H9 (cell line): Measurements from ENCODE around the gene RTN4R. TPM values are rescaled to one million over a fixed set of nuclear protein-coding genes. Genes with fewer than 3 reads are reported as not detected.

Source experiments
- DNase-seq: peaks from one replicate; pipeline ENCODE4 v3.0.0-alpha.2; 2017
- H2AFZ ChIP-seq: one replicate; pipeline ENCODE4 v1.6.1; 2013; ENCODE audit warnings: mild to moderate bottlenecking, low read length, control low read depth, moderate library complexity
- H2AK5ac ChIP-seq: 2 replicates; pipeline ENCODE4 v1.6.1; 2013; ENCODE audit warnings: low read length, control low read depth, mixed read lengths; ENCODE audit not compliant: insufficient read length
- H2BK120ac ChIP-seq: one replicate; pipeline ENCODE4 v1.6.1; 2013; ENCODE audit warnings: low read depth, mild to moderate bottlenecking, low read length, control low read depth, inconsistent platforms; ENCODE audit not compliant: poor library complexity, severe bottlenecking
- H2BK12ac ChIP-seq: 2 replicates; pipeline ENCODE4 v1.6.1; 2013; ENCODE audit warnings: low read length, control low read depth, mixed read lengths, low read depth; ENCODE audit not compliant: insufficient read length
- H2BK15ac ChIP-seq: 2 replicates; pipeline ENCODE4 v1.6.1; 2013; ENCODE audit warnings: low read depth, low read length, control low read depth
- H2BK20ac ChIP-seq: one replicate; pipeline ENCODE4 v1.6.1; 2013; ENCODE audit warnings: low read depth, mild to moderate bottlenecking, low read length, control low read depth, inconsistent platforms; ENCODE audit not compliant: poor library complexity, severe bottlenecking
- H2BK5ac ChIP-seq: 2 replicates; pipeline ENCODE4 v1.6.1; 2013; ENCODE audit warnings: low read length, control low read depth, mixed read lengths; ENCODE audit not compliant: insufficient read length
- H3K14ac ChIP-seq: 2 replicates; pipeline ENCODE4 v1.6.1; 2013; ENCODE audit warnings: low read length, control low read depth; ENCODE audit not compliant: insufficient read depth
- H3K18ac ChIP-seq: 2 replicates; pipeline ENCODE4 v1.6.1; 2013; ENCODE audit warnings: low read depth, mild to moderate bottlenecking, mixed read lengths, low read length, control low read depth; ENCODE audit not compliant: insufficient read length
- H3K23ac ChIP-seq: 2 replicates; pipeline ENCODE4 v1.6.1; 2013; ENCODE audit warnings: low read length, control low read depth, mixed read lengths, low read depth; ENCODE audit not compliant: insufficient read length
- H3K23me2 ChIP-seq: 2 replicates; pipeline ENCODE4 v1.6.1; 2013; ENCODE audit warnings: low read depth, mild to moderate bottlenecking, mixed read lengths, low read length, control low read depth; ENCODE audit not compliant: insufficient read length, poor library complexity, severe bottlenecking
- H3K27ac ChIP-seq: 2 replicates; pipeline ENCODE4 v1.5.1; 2013; ENCODE audit warnings: low read length, control low read depth, mixed read lengths, low read depth; ENCODE audit not compliant: insufficient read length
- H3K27me3 ChIP-seq: 2 replicates; pipeline ENCODE4 v1.6.1; 2013; ENCODE audit warnings: low read length, control low read depth, inconsistent platforms; ENCODE audit not compliant: insufficient read depth
- H3K4ac ChIP-seq: 2 replicates; pipeline ENCODE4 v1.6.1; 2013; ENCODE audit warnings: low read depth, mild to moderate bottlenecking, control low read depth, inconsistent platforms, low read length, moderate library complexity
- H3K4me1 ChIP-seq: 2 replicates; pipeline ENCODE4 v1.6.1; 2013; ENCODE audit warnings: low read length, control low read depth, inconsistent platforms; ENCODE audit not compliant: insufficient read depth
- H3K4me2 ChIP-seq: 2 replicates; pipeline ENCODE4 v1.6.1; 2013; ENCODE audit warnings: low read length, control low read depth, mixed read lengths; ENCODE audit not compliant: insufficient read length, insufficient read depth
- H3K56ac ChIP-seq: 2 replicates; pipeline ENCODE4 v1.6.1; 2013; ENCODE audit warnings: low read depth, mild to moderate bottlenecking, mixed read lengths, low read length, control low read depth; ENCODE audit not compliant: insufficient read length
- H3K79me1 ChIP-seq: 2 replicates; pipeline ENCODE4 v1.6.1; 2013; ENCODE audit warnings: low read depth, mild to moderate bottlenecking, moderate library complexity, low read length, control low read depth, inconsistent platforms; ENCODE audit not compliant: insufficient read depth, poor library complexity, severe bottlenecking
- H3K79me2 ChIP-seq: 2 replicates; pipeline ENCODE4 v1.6.1; 2013; ENCODE audit warnings: low read length, control low read depth, inconsistent platforms; ENCODE audit not compliant: insufficient read depth
- H3K9ac ChIP-seq: 2 replicates; pipeline ENCODE4 v1.6.1; 2013; ENCODE audit warnings: low read length, control low read depth, mixed read lengths; ENCODE audit not compliant: insufficient read length; ENCODE audit errors: extremely low read depth
- H3K9me3 ChIP-seq: one replicate; pipeline ENCODE4 v1.6.1; 2013; ENCODE audit warnings: low read depth, low read length, inconsistent platforms; ENCODE audit not compliant: control insufficient read depth
- H3T11ph ChIP-seq: one replicate; pipeline ENCODE4 v1.6.1; 2013; ENCODE audit warnings: mild to moderate bottlenecking, low read length, control low read depth, inconsistent platforms
- H4K20me1 ChIP-seq: one replicate; pipeline ENCODE4 v1.6.1; 2013; ENCODE audit not compliant: control insufficient read depth, insufficient read length, insufficient read depth
- H4K5ac ChIP-seq: 2 replicates; pipeline ENCODE4 v1.6.1; 2013; ENCODE audit warnings: low read depth, mild to moderate bottlenecking, mixed read lengths, low read length, control low read depth; ENCODE audit not compliant: insufficient read length
- H4K8ac ChIP-seq: replicated peaks from 2 replicates; pipeline ENCODE4 v1.6.1; 2013; ENCODE audit warnings: low read length, control low read depth, mixed read lengths, low read depth; ENCODE audit not compliant: insufficient read length
- H4K91ac ChIP-seq: 2 replicates; pipeline ENCODE4 v1.6.1; 2013; ENCODE audit warnings: low read depth, mild to moderate bottlenecking, moderate library complexity, mixed read lengths, low read length, control low read depth; ENCODE audit not compliant: insufficient read length
- H3K27ac Mint-ChIP-seq, 3 experiments: 2 replicates in 2 of 3; 3 replicates in 1 of 3; pipeline ENCODE4 v1.8.0; 2020 to 2021; ENCODE audit warnings: mixed read lengths in 3 of 3, mild to moderate bottlenecking in 1 of 3, moderate library complexity in 1 of 3
- H3K27me3 Mint-ChIP-seq: 2 replicates; pipeline ENCODE4 v1.8.0; 2021; ENCODE audit warnings: low read depth, mild to moderate bottlenecking, moderate library complexity, mixed read lengths
- H3K36me3 Mint-ChIP-seq, 3 experiments: 2 replicates in 2 of 3; 3 replicates in 1 of 3; pipeline ENCODE4 v1.8.0; 2020 to 2021; ENCODE audit warnings: low read depth in 3 of 3, mixed read lengths in 3 of 3; ENCODE audit not compliant: insufficient read depth in 1 of 3
- H3K4me1 Mint-ChIP-seq, 2 experiments: 2 replicates each; pipeline ENCODE4 v1.8.0; 2020; ENCODE audit warnings: mixed read lengths in 2 of 2
- H3K4me3 Mint-ChIP-seq, 2 experiments: 2 replicates in 1 of 2; 3 replicates in 1 of 2; pipeline ENCODE4 v1.8.0; 2020 to 2021; ENCODE audit warnings: mild to moderate bottlenecking in 2 of 2, mixed read lengths in 2 of 2, moderate library complexity in 1 of 2
- H3K9me3 Mint-ChIP-seq, 2 experiments: 2 replicates in 1 of 2; 3 replicates in 1 of 2; pipeline ENCODE4 v1.8.0; 2020; ENCODE audit warnings: mild to moderate bottlenecking in 2 of 2, mixed read lengths in 2 of 2, moderate library complexity in 1 of 2
- CTCF ChIP-seq: fragments of 200-600 bp; sonication (generic); conservative IDR thresholded peaks from 3 replicates; pipeline ENCODE4 v1.8.0; 2021; ENCODE audit warnings: antibody characterized with exemption, mild to moderate bottlenecking
- WGBS: extraction: QIAGEN DNeasy Blood & Tissue Kit; methylation state at CpG from one replicate; pipeline ENCODE4 v1.1.7; 2013; ENCODE audit warnings: missing lambda C conversion rate, low lambda C conversion rate, mixed read lengths; ENCODE audit not compliant: insufficient read length; ENCODE audit errors: extremely low coverage; 5-methylcytosine and 5-hydroxymethylcytosine counted together
- total RNA-seq: library from RNA; stranded (reverse); gene quantifications from 2 replicates; pipeline ENCODE4 v1.2.1, GENCODE V29; 2021

RTN4R gene
- total RNA-seq, 1 experiment from 2014 or later = 19.0 TPM

GRCh38 chr22:20224917-20225692 lies 43.0 kb downstream of the RTN4R start:
- no peak overlapping the region for H2BK12ac ChIP-seq
- no peak overlapping the region for H3K14ac ChIP-seq
- TF ChIP-seq CTCF = no peak
- no peak overlapping the region for H2BK5ac ChIP-seq
- no peak overlapping the region for H3K56ac ChIP-seq
- H3K79me1 ChIP-seq = no peaks in the 10 kb centered on the region
- H2AFZ ChIP-seq = no peak overlapping the region
- H3K4me3 Mint-ChIP-seq = peak overlapping the region in 1 of 2 experiments; percentile 13; a peak in 2 of 5 replicates
- no peak overlapping the region for H2BK120ac ChIP-seq
- H3K4me1 Mint-ChIP-seq = peaks cover 3 to 17% of the 10 kb centered on the region in 2 experiments
- H3K27me3 Mint-ChIP-seq = no peaks in the 10 kb centered on the region
- H3K9me3 Mint-ChIP-seq = peaks cover 9 to 14% of the 10 kb centered on the region in 2 experiments; a peak in 4 of 5 replicates
- peaks cover 0 to 5% (median 0%) of the 10 kb centered on the region in 3 experiments; a peak in 1 of 7 replicates for H3K36me3 Mint-ChIP-seq
- no peak overlapping the region for H4K91ac ChIP-seq
- no peak overlapping the region for H3K27ac ChIP-seq
- no peaks in the 10 kb centered on the region for H3K23me2 ChIP-seq
- H4K8ac ChIP-seq = peak overlapping the region; percentile 7
- no peak overlapping the region for H2BK15ac ChIP-seq
- no peak overlapping the region for H3T11ph ChIP-seq
- no peaks in the 10 kb centered on the region for H3K9me3 ChIP-seq
- WGBS = no CpG with 5 or more reads among the region's 18 CpGs
- H3K4me2 ChIP-seq = no peak overlapping the region
- H4K5ac ChIP-seq = peak overlapping the region; percentile 17
- DNase-seq = no peak
- H3K9ac ChIP-seq = no peak overlapping the region
- no peaks in the 10 kb centered on the region for H3K27me3 ChIP-seq
- H4K20me1 ChIP-seq = no peaks in the 10 kb centered on the region
- H3K4me1 ChIP-seq = no peaks in the 10 kb centered on the region
- H3K79me2 ChIP-seq = no peaks in the 10 kb centered on the region
- no peak overlapping the region for H3K18ac ChIP-seq
- no peak overlapping the region for H3K4ac ChIP-seq
- H3K23ac ChIP-seq = no peak overlapping the region
- H2BK20ac ChIP-seq = no peak overlapping the region
- H3K27ac Mint-ChIP-seq = peak overlapping the region in 2 of 3 experiments; percentile 66 to 79; a peak in 4 of 7 replicates
- no peak overlapping the region for H2AK5ac ChIP-seq
